Activated naive CD4-positive, alpha-beta T cell treated with anti-CD3 and anti-CD28 coated beads, Interleukin-2, amount 50 U/mL, for 72 hours (primary cell): ENCODE measurements around the gene KIF11. TPM values are rescaled to one million over a fixed set of nuclear protein-coding genes. Genes with fewer than 3 reads are reported as not detected.
"Not testable (repeated sequence)": the region's sequence is repeated elsewhere in the genome, so short reads cannot be mapped to it uniquely, and the experiment has no call there.

Experiments
- ATAC-seq, 2 donors: fragments of 150-1000 bp; cut with Tn5 transposase; 2 replicates each; pipeline ENCODE4 v1.10.0; 2021; ENCODE audit warnings: mild to moderate bottlenecking in 2 of 2, moderate library complexity in 2 of 2
- DNase-seq, 2 donors: peaks; one replicate each; pipeline ENCODE4 v3.0.0; 2021 to 2022; ENCODE audit warnings: low spot score in 2 of 2
- H3K27ac Mint-ChIP-seq, 2 donors: one replicate each; pipeline ENCODE4 v1.8.0; 2022; ENCODE audit warnings: mild to moderate bottlenecking in 2 of 2, mixed read lengths in 2 of 2
- H3K36me3 Mint-ChIP-seq, 2 donors: one replicate each; pipeline ENCODE4 v1.8.0; 2022; ENCODE audit warnings: mixed read lengths in 2 of 2
- H3K9me3 Mint-ChIP-seq, 2 donors: one replicate each; pipeline ENCODE4 v1.8.0; 2022; ENCODE audit warnings: mixed read lengths in 2 of 2
- total RNA-seq, 2 donors: library from RNA; stranded (reverse); gene quantifications; one replicate each; pipeline ENCODE4 v1.2.3, GENCODE V29; 2022

KIF11 gene
- total RNA-seq = 10 to 100 TPM; 55.3 to 57.7 TPM

- no peaks in the 10 kb centered on the region for H3K9me3 Mint-ChIP-seq
- ATAC-seq = peak; percentile 86
- DNase-seq = peak; percentile 95 to 97
- H3K27ac Mint-ChIP-seq = peak within 1 kb of the TSS; percentile 95 to 100
- peaks cover 20 to 39% of the 10 kb centered on the region in 2 donors for H3K36me3 Mint-ChIP-seq
Measured at GRCh38 chr10:92592761-92593618, at the start of gene KIF11. TSS of gene KIF11 (plus strand) at chr10:92593130. CDS start at chr10:92593376, 246 bp downstream.

GRCh38 chr10:92544296-92544695, 48.6 kb upstream of the KIF11 start:
- Mint-ChIP-seq H3K9me3 (no peaks in the 10 kb centered on the region), H3K27ac (no peak overlapping the region), H3K36me3 (no peaks in the 10 kb centered on the region)
- ATAC-seq (peak; percentile 46 to 64), DNase-seq (no peak)

GRCh38 chr10:92545556-92545955, 47.4 kb upstream of the KIF11 start:
- Mint-ChIP-seq H3K9me3 (no peaks in the 10 kb centered on the region), H3K27ac (no peak overlapping the region), H3K36me3 (no peaks in the 10 kb centered on the region)
- ATAC-seq = no peak
- no peak for DNase-seq

- Mint-ChIP-seq H3K27ac (no peak overlapping the region), H3K9me3 (no peaks in the 10 kb centered on the region), H3K36me3 (no peaks in the 10 kb centered on the region)
- ATAC-seq = no peak
- DNase-seq = no peak
Measured at GRCh38 chr10:92547676-92548075, 45.3 kb upstream of the KIF11 start.

GRCh38 chr10:92550924-92551323, 42.0 kb upstream of the KIF11 start:
- Mint-ChIP-seq H3K36me3 (peaks cover 24 to 29% of the 10 kb centered on the region in 2 donors), H3K9me3 (peaks cover 7 to 9% of the 10 kb centered on the region in 2 donors), H3K27ac (no peak overlapping the region)
- DNase-seq (no peak), ATAC-seq (no peak)

- Mint-ChIP-seq H3K9me3 (peaks cover 7 to 9% of the 10 kb centered on the region in 2 donors), H3K36me3 (peaks cover 24 to 34% of the 10 kb centered on the region in 2 donors)
Measured at GRCh38 chr10:92552310-92552709, 40.6 kb upstream of the KIF11 start.

GRCh38 chr10:92553959-92554358, 39.0 kb upstream of the KIF11 start:
- H3K36me3 Mint-ChIP-seq = peaks cover 25 to 44% of the 10 kb centered on the region in 2 donors
- DNase-seq = no peak
- H3K9me3 Mint-ChIP-seq = peaks cover 7 to 10% of the 10 kb centered on the region in 2 donors
- no peak for ATAC-seq
- H3K27ac Mint-ChIP-seq = no peak overlapping the region

More at GRCh38 chr10:92552310-92552709, 40.6 kb upstream of the KIF11 start:
- DNase-seq = no peak
- H3K27ac Mint-ChIP-seq = no peak overlapping the region
- no peak for ATAC-seq

- Mint-ChIP-seq H3K9me3 (peaks cover 0 to 6% of the 10 kb centered on the region in 2 donors), H3K27ac (no peak overlapping the region), H3K36me3 (peaks cover 39 to 62% of the 10 kb centered on the region in 2 donors)
- DNase-seq (no peak), ATAC-seq (no peak)
Measured at GRCh38 chr10:92559046-92559445, 33.9 kb upstream of the KIF11 start.

GRCh38 chr10:92562424-92562823, 30.5 kb upstream of the KIF11 start:
- Mint-ChIP-seq H3K9me3 (peaks cover 0 to 6% of the 10 kb centered on the region in 2 donors), H3K36me3 (peaks cover 31 to 50% of the 10 kb centered on the region in 2 donors), H3K27ac (no peak overlapping the region)
- ATAC-seq (no peak), DNase-seq (no peak)

- Mint-ChIP-seq H3K27ac (no peak overlapping the region), H3K36me3 (peaks cover 6 to 21% of the 10 kb centered on the region in 2 donors), H3K9me3 (no peaks in the 10 kb centered on the region)
- ATAC-seq (peak; percentile 88), DNase-seq (no peak)
Measured at GRCh38 chr10:92567952-92568600, 24.9 kb upstream of the KIF11 start.

GRCh38 chr10:92569071-92569470, 23.9 kb upstream of the KIF11 start:
- H3K27ac Mint-ChIP-seq = no peak overlapping the region
- no peak for ATAC-seq

GRCh38 chr10:92569663-92570062, 23.3 kb upstream of the KIF11 start:
- DNase-seq, H3K9me3 Mint-ChIP-seq, ATAC-seq, H3K27ac Mint-ChIP-seq: not testable (repeated sequence)
- peaks cover 6 to 14% of the 10 kb centered on the region in 2 donors for H3K36me3 Mint-ChIP-seq

More at GRCh38 chr10:92569071-92569470, 23.9 kb upstream of the KIF11 start:
- Mint-ChIP-seq H3K9me3 (no peaks in the 10 kb centered on the region), H3K36me3 (peaks cover 6 to 17% of the 10 kb centered on the region in 2 donors)
- DNase-seq = no peak

- Mint-ChIP-seq H3K36me3 (peaks cover 0 to 6% of the 10 kb centered on the region in 2 donors), H3K27ac (no peak overlapping the region), H3K9me3 (no peaks in the 10 kb centered on the region)
- no peak for ATAC-seq
- DNase-seq = no peak
Measured at GRCh38 chr10:92571649-92572048, 21.3 kb upstream of the KIF11 start.

GRCh38 chr10:92572362-92573090, 20.4 kb upstream of the KIF11 start:
- ATAC-seq = no peak
- Mint-ChIP-seq H3K9me3 (no peaks in the 10 kb centered on the region), H3K36me3 (peaks cover 0 to 6% of the 10 kb centered on the region in 2 donors), H3K27ac (peak overlapping the region; percentile 5 to 81)
- no peak for DNase-seq

- peak in 1 of 2 donors; percentile 12 for ATAC-seq
- peaks cover 0 to 6% of the 10 kb centered on the region in 2 donors for H3K36me3 Mint-ChIP-seq
- H3K27ac Mint-ChIP-seq = peak overlapping the region; percentile 5 to 81
- DNase-seq = peak in 1 of 2 donors; percentile 43
- H3K9me3 Mint-ChIP-seq = no peaks in the 10 kb centered on the region
Measured at GRCh38 chr10:92573091-92573797, 19.7 kb upstream of the KIF11 start.
